Muscle layer of duodenum (tissue), 2 donors: Measurements from ENCODE around the gene SAFB2.

ENCODE experiments used
- H3K27ac ChIP-seq: one replicate; pipeline ENCODE4 v1.7.0; 2013; ENCODE audit warnings: mild to moderate bottlenecking, low read length
- H3K27me3 ChIP-seq: one replicate; pipeline ENCODE4 v1.7.0; 2013; ENCODE audit warnings: low read depth, mild to moderate bottlenecking, control low read depth, low read length
- H3K36me3 ChIP-seq, 2 donors: one replicate each; pipeline ENCODE4 v1.7.0; 2013; ENCODE audit warnings: low read length in 2 of 2, control low read depth in 1 of 2, mild to moderate bottlenecking in 1 of 2; ENCODE audit not compliant: insufficient read depth in 2 of 2, control insufficient read depth in 1 of 2
- H3K4me1 ChIP-seq, 2 donors: one replicate each; pipeline ENCODE4 v1.7.0; 2013; ENCODE audit warnings: low read length in 2 of 2, mild to moderate bottlenecking in 2 of 2, control low read depth in 1 of 2, moderate library complexity in 1 of 2; ENCODE audit not compliant: insufficient read depth in 2 of 2, control insufficient read depth in 1 of 2
- H3K4me3 ChIP-seq, 2 donors: one replicate each; pipeline ENCODE4 v1.7.0; 2013; ENCODE audit warnings: low read length in 2 of 2, low read depth in 1 of 2, mild to moderate bottlenecking in 1 of 2
- H3K9me3 ChIP-seq, 2 donors: one replicate each; pipeline ENCODE4 v1.7.0; 2013; ENCODE audit warnings: low read length in 2 of 2, control low read depth in 1 of 2, mild to moderate bottlenecking in 1 of 2; ENCODE audit not compliant: control insufficient read depth in 1 of 2
- donor health status: healthy.

SAFB2 gene

GRCh38 chr19:5605362-5605761 lies 17.2 kb downstream of the SAFB2 start:
- no peak overlapping the region for H3K4me3 ChIP-seq
- H3K27ac ChIP-seq, result no peak overlapping the region
- peaks cover 62 to 84% of the 10 kb centered on the region in 2 donors for H3K36me3 ChIP-seq
- no peaks in the 10 kb centered on the region for H3K27me3 ChIP-seq
- H3K4me1 ChIP-seq, result no peaks in the 10 kb centered on the region
- H3K9me3 ChIP-seq, result no peaks in the 10 kb centered on the region

- H3K36me3 ChIP-seq, result peaks cover 69 to 84% of the 10 kb centered on the region in 2 donors
- H3K4me1 ChIP-seq, result no peaks in the 10 kb centered on the region
- no peaks in the 10 kb centered on the region for H3K27me3 ChIP-seq
- no peaks in the 10 kb centered on the region for H3K9me3 ChIP-seq
- no peak overlapping the region for H3K27ac ChIP-seq
- no peak overlapping the region for H3K4me3 ChIP-seq
These were observed 18.9 kb downstream of the SAFB2 start for GRCh38 chr19:5603626-5604025.

GRCh38 chr19:5600797-5601196 lies 21.8 kb downstream of the SAFB2 start:
- Histone ChIP-seq H3K27ac (no peak overlapping the region), H3K36me3 (peaks cover 74 to 84% of the 10 kb centered on the region in 2 donors), H3K4me1 (no peaks in the 10 kb centered on the region), H3K9me3 (no peaks in the 10 kb centered on the region), H3K27me3 (no peaks in the 10 kb centered on the region), H3K4me3 (no peak overlapping the region)

- Histone ChIP-seq H3K27ac (no peak overlapping the region), H3K36me3 (peaks cover 92 to 97% of the 10 kb centered on the region in 2 donors)
These were observed 26.8 kb downstream of the SAFB2 start for GRCh38 chr19:5595745-5596144.

GRCh38 chr19:5595129-5595528 lies 27.4 kb downstream of the SAFB2 start:
- no peak overlapping the region for H3K27ac ChIP-seq
- no peaks in the 10 kb centered on the region for H3K9me3 ChIP-seq
- peaks cover 87 to 97% of the 10 kb centered on the region in 2 donors for H3K36me3 ChIP-seq
- no peaks in the 10 kb centered on the region for H3K27me3 ChIP-seq
- H3K4me1 ChIP-seq, result no peaks in the 10 kb centered on the region
- no peak overlapping the region for H3K4me3 ChIP-seq

More at GRCh38 chr19:5595745-5596144, 26.8 kb downstream of the SAFB2 start:
- Histone ChIP-seq H3K4me3 (no peak overlapping the region), H3K9me3 (no peaks in the 10 kb centered on the region), H3K4me1 (no peaks in the 10 kb centered on the region), H3K27me3 (no peaks in the 10 kb centered on the region)

GRCh38 chr19:5594521-5594950 lies 28.0 kb downstream of the SAFB2 start:
- no peak overlapping the region for H3K4me3 ChIP-seq
- peaks cover 81 to 97% of the 10 kb centered on the region in 2 donors for H3K36me3 ChIP-seq
- H3K27me3 ChIP-seq, result no peaks in the 10 kb centered on the region
- H3K27ac ChIP-seq, result no peak overlapping the region
- no peaks in the 10 kb centered on the region for H3K4me1 ChIP-seq
- H3K9me3 ChIP-seq, result no peaks in the 10 kb centered on the region

GRCh38 chr19:5593343-5594255 lies 29.0 kb downstream of the SAFB2 start:
- H3K4me3 ChIP-seq, result no peak overlapping the region
- no peaks in the 10 kb centered on the region for H3K9me3 ChIP-seq
- H3K27me3 ChIP-seq, result no peaks in the 10 kb centered on the region
- H3K4me1 ChIP-seq, result no peaks in the 10 kb centered on the region
- no peak overlapping the region for H3K27ac ChIP-seq
- peaks cover 80 to 97% of the 10 kb centered on the region in 2 donors for H3K36me3 ChIP-seq

GRCh38 chr19:5592531-5593342 lies 29.8 kb downstream of the SAFB2 start:
- Histone ChIP-seq H3K9me3 (no peaks in the 10 kb centered on the region), H3K4me3 (no peak overlapping the region), H3K27ac (no peak overlapping the region), H3K27me3 (no peaks in the 10 kb centered on the region), H3K36me3 (peaks cover 81 to 97% of the 10 kb centered on the region in 2 donors), H3K4me1 (no peaks in the 10 kb centered on the region)

- peaks cover 0 to 1% of the 10 kb centered on the region in 2 donors for H3K4me1 ChIP-seq
- no peak overlapping the region for H3K27ac ChIP-seq
- no peaks in the 10 kb centered on the region for H3K9me3 ChIP-seq
- no peak overlapping the region for H3K4me3 ChIP-seq
- H3K27me3 ChIP-seq, result no peaks in the 10 kb centered on the region
- H3K36me3 ChIP-seq, result peaks cover 77 to 92% of the 10 kb centered on the region in 2 donors
These were observed 31.1 kb downstream of the SAFB2 start for GRCh38 chr19:5591476-5591875.

GRCh38 chr19:5590865-5591154 lies 31.8 kb downstream of the SAFB2 start:
- H3K9me3 ChIP-seq, result no peaks in the 10 kb centered on the region
- no peak overlapping the region for H3K4me3 ChIP-seq
- H3K36me3 ChIP-seq, result peaks cover 72 to 85% of the 10 kb centered on the region in 2 donors
- H3K27me3 ChIP-seq, result no peaks in the 10 kb centered on the region
- no peak overlapping the region for H3K27ac ChIP-seq
- peaks cover 0 to 8% of the 10 kb centered on the region in 2 donors for H3K4me1 ChIP-seq

GRCh38 chr19:5590151-5590864 lies 32.3 kb downstream of the SAFB2 start:
- Histone ChIP-seq H3K27me3 (no peaks in the 10 kb centered on the region), H3K4me1 (peaks cover 0 to 11% of the 10 kb centered on the region in 2 donors), H3K4me3 (no peak overlapping the region), H3K36me3 (peaks cover 68 to 80% of the 10 kb centered on the region in 2 donors), H3K27ac (no peak overlapping the region), H3K9me3 (no peaks in the 10 kb centered on the region)
